HEK293 (cell line): Measurements from ENCODE around the gene HBG2.
"Not testable (repeated sequence)": the region's sequence is repeated elsewhere in the genome, so short reads cannot be mapped to it uniquely, and the experiment has no call there.

ENCODE experiments used
- CTCF ChIP-seq: fragments of 450-650 bp; formaldehyde crosslinking; IDR thresholded peaks from 2 replicates; pipeline ENCODE4 v1.5.1; 2016; ENCODE audit warnings: missing biosample characterization, missing genetic modification characterization
- PBX3 ChIP-seq: sonication (generic); formaldehyde crosslinking; IDR thresholded peaks from 2 replicates; pipeline ENCODE4 v1.8.1; 2022; ENCODE audit warnings: mild to moderate bottlenecking, moderate library complexity, missing genetic modification reagents
- PRDM10 ChIP-seq: fragments of 450-650 bp; formaldehyde crosslinking; IDR thresholded peaks from 2 replicates; pipeline ENCODE4 v1.5.1; 2016; ENCODE audit warnings: missing biosample characterization, missing genetic modification characterization
- REPIN1 ChIP-seq: fragments of 450-650 bp; formaldehyde crosslinking; IDR thresholded peaks from 2 replicates; pipeline ENCODE4 v1.5.1; 2017; ENCODE audit warnings: missing biosample characterization, missing genetic modification characterization, low read depth
- TCF7L2 ChIP-seq: IDR thresholded peaks from 2 replicates; pipeline ENCODE4 v1.6.1; 2011; ENCODE audit warnings: low read depth, mild to moderate bottlenecking, inconsistent platforms, low read length, moderate library complexity, borderline replicate concordance
- ZBTB8A ChIP-seq: fragments of 450-650 bp; formaldehyde crosslinking; IDR thresholded peaks from 2 replicates; pipeline ENCODE4 v1.5.1; 2016; ENCODE audit warnings: missing biosample characterization, missing genetic modification characterization

- TF ChIP-seq CTCF (tag by site-specific recombination); TCF7L2; PRDM10 (tag by site-specific recombination); PBX3; ZBTB8A (tag by site-specific recombination); REPIN1 (tag by site-specific recombination): not testable (repeated sequence)
Measured at GRCh38 chr11:5254646-5255413, at the start of gene HBG2.
